Measurements from ENCODE around the gene KCNQ1.

Gene KCNQ1

GRCh38 chr11:2583605-2583958 lies 138.8 kb downstream of the KCNQ1 start:
- H3K4me1 ChIP-seq (ENCODE audit: control insufficient read depth in 1 of 2, insufficient read depth in 2 of 2, low read length in 2 of 2): no peaks in the 10 kb centered on the region
- H3K36me3 ChIP-seq (ENCODE audit: control insufficient read depth in 1 of 2, insufficient read depth in 2 of 2, low read length in 2 of 2): no peaks in the 10 kb centered on the region
- no peak overlapping the region for H3K27ac ChIP-seq (ENCODE audit: low read length)
- H3K9me3 ChIP-seq (ENCODE audit: control insufficient read depth in 1 of 2, low read length in 2 of 2): no peaks in the 10 kb centered on the region
- H3K27me3 ChIP-seq (ENCODE audit: low read depth, low read length): no peaks in the 10 kb centered on the region
- H3K4me3 ChIP-seq (ENCODE audit: low read depth in 1 of 2, low read length in 2 of 2): no peak overlapping the region

GRCh38 chr11:2584434-2584811 lies 139.6 kb downstream of the KCNQ1 start:
- no peaks in the 10 kb centered on the region for H3K36me3 ChIP-seq (ENCODE audit: control insufficient read depth in 1 of 2, insufficient read depth in 2 of 2, low read length in 2 of 2)
- H3K4me3 ChIP-seq (ENCODE audit: low read depth in 1 of 2, low read length in 2 of 2): no peak overlapping the region
- no peaks in the 10 kb centered on the region for H3K4me1 ChIP-seq (ENCODE audit: control insufficient read depth in 1 of 2, insufficient read depth in 2 of 2, low read length in 2 of 2)
- no peak overlapping the region for H3K27ac ChIP-seq (ENCODE audit: low read length)
- no peaks in the 10 kb centered on the region for H3K9me3 ChIP-seq (ENCODE audit: control insufficient read depth in 1 of 2, low read length in 2 of 2)
- no peaks in the 10 kb centered on the region for H3K27me3 ChIP-seq (ENCODE audit: low read depth, low read length)

- Histone ChIP-seq H3K4me1 (ENCODE audit: control insufficient read depth in 1 of 2, insufficient read depth in 2 of 2, low read length in 2 of 2) (no peaks in the 10 kb centered on the region), H3K9me3 (ENCODE audit: control insufficient read depth in 1 of 2, low read length in 2 of 2) (no peaks in the 10 kb centered on the region), H3K4me3 (ENCODE audit: low read depth in 1 of 2, low read length in 2 of 2) (no peak overlapping the region), H3K27ac (ENCODE audit: low read length) (no peak overlapping the region), H3K36me3 (ENCODE audit: control insufficient read depth in 1 of 2, insufficient read depth in 2 of 2, low read length in 2 of 2) (no peaks in the 10 kb centered on the region), H3K27me3 (ENCODE audit: low read depth, low read length) (no peaks in the 10 kb centered on the region)
Observed at GRCh38 chr11:2584812-2585565, 140.2 kb downstream of the KCNQ1 start.

- no peaks in the 10 kb centered on the region for H3K27me3 ChIP-seq (ENCODE audit: low read depth, low read length)
- H3K4me3 ChIP-seq (ENCODE audit: low read depth in 1 of 2, low read length in 2 of 2): no peak overlapping the region
- H3K4me1 ChIP-seq (ENCODE audit: control insufficient read depth in 1 of 2, insufficient read depth in 2 of 2, low read length in 2 of 2): no peaks in the 10 kb centered on the region
- H3K9me3 ChIP-seq (ENCODE audit: control insufficient read depth in 1 of 2, low read length in 2 of 2): no peaks in the 10 kb centered on the region
- no peak overlapping the region for H3K27ac ChIP-seq (ENCODE audit: low read length)
- H3K36me3 ChIP-seq (ENCODE audit: control insufficient read depth in 1 of 2, insufficient read depth in 2 of 2, low read length in 2 of 2): peaks cover 0 to 3% of the 10 kb centered on the region in 2 donors
Observed at GRCh38 chr11:2585566-2586086, 140.8 kb downstream of the KCNQ1 start.

- H3K4me1 ChIP-seq (ENCODE audit: control insufficient read depth in 1 of 2, insufficient read depth in 2 of 2, low read length in 2 of 2): no peaks in the 10 kb centered on the region
- H3K36me3 ChIP-seq (ENCODE audit: control insufficient read depth in 1 of 2, insufficient read depth in 2 of 2, low read length in 2 of 2): peaks cover 0 to 3% of the 10 kb centered on the region in 2 donors
- no peaks in the 10 kb centered on the region for H3K9me3 ChIP-seq (ENCODE audit: control insufficient read depth in 1 of 2, low read length in 2 of 2)
- H3K27me3 ChIP-seq (ENCODE audit: low read depth, low read length): no peaks in the 10 kb centered on the region
- H3K4me3 ChIP-seq (ENCODE audit: low read depth in 1 of 2, low read length in 2 of 2): no peak overlapping the region
- H3K27ac ChIP-seq (ENCODE audit: low read length): no peak overlapping the region
Observed at GRCh38 chr11:2586087-2586792, 141.4 kb downstream of the KCNQ1 start.

GRCh38 chr11:2586793-2587131 lies 142.0 kb downstream of the KCNQ1 start:
- H3K27ac ChIP-seq (ENCODE audit: low read length): no peak overlapping the region
- H3K9me3 ChIP-seq (ENCODE audit: control insufficient read depth in 1 of 2, low read length in 2 of 2): no peaks in the 10 kb centered on the region
- peaks cover 0 to 3% of the 10 kb centered on the region in 2 donors for H3K36me3 ChIP-seq (ENCODE audit: control insufficient read depth in 1 of 2, insufficient read depth in 2 of 2, low read length in 2 of 2)
- H3K4me1 ChIP-seq (ENCODE audit: control insufficient read depth in 1 of 2, insufficient read depth in 2 of 2, low read length in 2 of 2): no peaks in the 10 kb centered on the region
- no peak overlapping the region for H3K4me3 ChIP-seq (ENCODE audit: low read depth in 1 of 2, low read length in 2 of 2)
- no peaks in the 10 kb centered on the region for H3K27me3 ChIP-seq (ENCODE audit: low read depth, low read length)

- no peaks in the 10 kb centered on the region for H3K4me1 ChIP-seq (ENCODE audit: control insufficient read depth in 1 of 2, insufficient read depth in 2 of 2, low read length in 2 of 2)
- H3K27ac ChIP-seq (ENCODE audit: low read length): no peak overlapping the region
- H3K27me3 ChIP-seq (ENCODE audit: low read depth, low read length): no peaks in the 10 kb centered on the region
- H3K9me3 ChIP-seq (ENCODE audit: control insufficient read depth in 1 of 2, low read length in 2 of 2): no peaks in the 10 kb centered on the region
- no peak overlapping the region for H3K4me3 ChIP-seq (ENCODE audit: low read depth in 1 of 2, low read length in 2 of 2)
- peaks cover 0 to 3% of the 10 kb centered on the region in 2 donors for H3K36me3 ChIP-seq (ENCODE audit: control insufficient read depth in 1 of 2, insufficient read depth in 2 of 2, low read length in 2 of 2)
Observed at GRCh38 chr11:2587132-2587930, 142.5 kb downstream of the KCNQ1 start.

- Histone ChIP-seq H3K27me3 (ENCODE audit: low read depth, low read length) (no peaks in the 10 kb centered on the region), H3K4me1 (ENCODE audit: control insufficient read depth in 1 of 2, insufficient read depth in 2 of 2, low read length in 2 of 2) (no peaks in the 10 kb centered on the region), H3K4me3 (ENCODE audit: low read depth in 1 of 2, low read length in 2 of 2) (no peak overlapping the region), H3K36me3 (ENCODE audit: control insufficient read depth in 1 of 2, insufficient read depth in 2 of 2, low read length in 2 of 2) (peaks cover 0 to 3% of the 10 kb centered on the region in 2 donors), H3K27ac (ENCODE audit: low read length) (no peak overlapping the region), H3K9me3 (ENCODE audit: control insufficient read depth in 1 of 2, low read length in 2 of 2) (no peaks in the 10 kb centered on the region)
Observed at GRCh38 chr11:2587976-2588748, 143.4 kb downstream of the KCNQ1 start.

- H3K36me3 ChIP-seq (ENCODE audit: control insufficient read depth in 1 of 2, insufficient read depth in 2 of 2, low read length in 2 of 2): peaks cover 0 to 3% of the 10 kb centered on the region in 2 donors
- no peaks in the 10 kb centered on the region for H3K4me1 ChIP-seq (ENCODE audit: control insufficient read depth in 1 of 2, insufficient read depth in 2 of 2, low read length in 2 of 2)
- peaks cover 0 to 5% of the 10 kb centered on the region in 2 donors for H3K9me3 ChIP-seq (ENCODE audit: control insufficient read depth in 1 of 2, low read length in 2 of 2)
- no peaks in the 10 kb centered on the region for H3K27me3 ChIP-seq (ENCODE audit: low read depth, low read length)
- no peak overlapping the region for H3K27ac ChIP-seq (ENCODE audit: low read length)
- no peak overlapping the region for H3K4me3 ChIP-seq (ENCODE audit: low read depth in 1 of 2, low read length in 2 of 2)
Observed at GRCh38 chr11:2588809-2589537, 144.2 kb downstream of the KCNQ1 start.

GRCh38 chr11:2589538-2589934 lies 144.7 kb downstream of the KCNQ1 start:
- peaks cover 0 to 5% of the 10 kb centered on the region in 2 donors for H3K9me3 ChIP-seq (ENCODE audit: control insufficient read depth in 1 of 2, low read length in 2 of 2)
- no peak overlapping the region for H3K4me3 ChIP-seq (ENCODE audit: low read depth in 1 of 2, low read length in 2 of 2)
- H3K27me3 ChIP-seq (ENCODE audit: low read depth, low read length): no peaks in the 10 kb centered on the region
- H3K36me3 ChIP-seq (ENCODE audit: control insufficient read depth in 1 of 2, insufficient read depth in 2 of 2, low read length in 2 of 2): peaks cover 0 to 3% of the 10 kb centered on the region in 2 donors
- H3K27ac ChIP-seq (ENCODE audit: low read length): no peak overlapping the region
- no peaks in the 10 kb centered on the region for H3K4me1 ChIP-seq (ENCODE audit: control insufficient read depth in 1 of 2, insufficient read depth in 2 of 2, low read length in 2 of 2)

Measured in muscle layer of duodenum (tissue), 2 donors.